ENCODE measurements around the gene CEACAM18.

CEACAM18 gene

DNA sequence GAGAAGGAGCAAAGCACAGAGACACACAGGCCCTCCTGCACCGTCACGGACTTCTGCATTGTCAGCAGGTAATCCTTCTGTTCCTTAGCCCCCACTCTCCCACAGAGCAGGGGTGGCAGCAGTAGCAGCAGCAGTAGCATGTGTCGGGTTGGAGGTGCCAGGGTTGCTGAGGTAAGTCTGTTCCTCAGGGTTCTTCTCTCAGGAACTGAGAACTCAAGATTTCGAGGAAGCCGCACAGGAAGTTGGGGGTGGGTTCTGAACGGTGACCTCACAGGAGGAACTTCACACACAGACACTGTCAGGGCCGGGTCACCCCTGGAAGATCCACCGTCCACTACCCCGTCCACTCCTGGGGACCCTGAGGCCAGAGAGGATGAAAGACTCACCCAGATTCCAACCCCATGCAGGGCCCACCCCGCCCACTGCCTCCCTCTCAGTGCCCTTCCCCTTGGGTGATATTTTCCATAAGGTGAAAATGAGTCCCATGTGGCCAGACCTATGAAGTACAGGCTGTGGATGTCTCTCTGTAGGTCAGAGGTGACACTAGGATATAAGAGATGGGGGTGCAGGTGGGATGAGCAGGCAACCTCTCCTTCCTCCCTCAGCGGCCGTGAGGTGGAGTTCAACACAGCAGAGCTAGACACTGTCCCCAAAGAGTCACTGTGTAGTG, 23.4 kb downstream of the CEACAM18 start, which contains the start of gene SIGLEC12:
TSS of gene SIGLEC12 (minus strand) at position 207 of the 670 bp plus-strand sequence. CDS start at position 140, 67 bp downstream.
- no peak for TF ChIP-seq FOXM1 (IDR thresholded peaks at IDR 0.05; ENCODE audit: borderline replicate concordance, low read depth)
- TF ChIP-seq USF1 (IDR thresholded peaks at IDR 0.05): no peak
- TF ChIP-seq EP300 (IDR thresholded peaks at IDR 0.05; ENCODE audit: borderline replicate concordance): no peak
- no peak for TF ChIP-seq TCF12 (IDR thresholded peaks at IDR 0.05; ENCODE audit: low read depth)
- TF ChIP-seq EGR1 (IDR thresholded peaks at IDR 0.05): no peak
- no peak for TF ChIP-seq REST (IDR thresholded peaks at IDR 0.05; ENCODE audit: low read depth)
- TF ChIP-seq CREB1 (IDR thresholded peaks at IDR 0.05; ENCODE audit: low read depth): no peak
- TF ChIP-seq ZBTB7A (IDR thresholded peaks at IDR 0.05; ENCODE audit: low read depth): no peak
- no peak for TF ChIP-seq CEBPB (IDR thresholded peaks at IDR 0.05)
- TF ChIP-seq NFIC (IDR thresholded peaks at IDR 0.05): no peak
- no peak for TF ChIP-seq TEAD4 (IDR thresholded peaks at IDR 0.05)
- no peak for TF ChIP-seq MAX (IDR thresholded peaks at IDR 0.05)
- no peak for TF ChIP-seq RAD21 (IDR thresholded peaks at IDR 0.05; ENCODE audit: low read depth)
- no peak for TF ChIP-seq TAF1 (IDR thresholded peaks at IDR 0.05; ENCODE audit: low read depth)
- no peak for TF ChIP-seq YY1 (IDR thresholded peaks at IDR 0.05; ENCODE audit: low read depth)

DNA sequence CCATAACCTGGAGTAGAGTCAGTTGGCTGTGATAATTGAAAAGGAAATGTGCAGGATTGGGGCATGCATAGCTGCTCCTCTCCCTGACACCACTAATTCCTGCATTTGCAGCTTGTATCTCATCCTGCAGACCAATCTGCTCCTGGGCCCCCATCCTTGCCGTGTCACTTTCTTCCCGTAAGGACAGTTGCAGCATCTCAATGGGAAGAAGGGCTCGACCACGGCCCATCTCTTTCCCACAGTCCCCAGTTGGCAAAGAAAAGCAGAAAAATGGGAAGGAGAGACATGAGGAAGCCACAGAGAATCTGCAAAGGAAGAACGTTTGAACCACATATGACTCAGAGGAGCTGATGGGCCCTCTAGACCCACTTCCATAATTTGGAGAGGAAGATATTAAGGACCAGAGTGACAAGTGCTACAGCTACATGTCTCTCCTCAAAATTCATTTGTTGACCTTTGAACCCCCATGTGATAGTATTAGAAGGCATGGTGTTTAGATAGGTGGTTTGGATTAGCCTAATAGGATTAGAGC, 25.0 kb downstream of the CEACAM18 start:
- TF ChIP-seq MAX (IDR thresholded peaks at IDR 0.05) (no peak), TAF1 (IDR thresholded peaks at IDR 0.05; ENCODE audit: low read depth) (no peak)

DNA sequence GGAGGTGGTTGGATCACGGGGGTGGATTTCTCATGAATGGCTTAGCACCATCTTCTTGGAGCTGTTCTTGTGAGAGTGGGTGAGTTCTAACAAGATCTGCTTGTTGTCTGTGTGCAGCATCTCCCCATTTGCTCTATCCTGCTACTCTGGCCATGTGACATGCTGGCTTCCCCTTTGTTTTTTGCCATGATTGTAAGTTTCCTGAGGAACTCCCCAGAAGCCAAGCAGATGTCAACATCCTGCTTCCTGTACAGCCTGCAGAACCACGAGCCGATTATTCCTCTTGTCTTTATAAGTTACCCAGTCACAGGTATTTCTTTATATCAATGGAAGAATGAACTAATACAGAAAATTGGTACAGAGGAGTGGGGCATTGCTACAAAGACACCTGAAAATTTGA, 25.6 kb downstream of the CEACAM18 start:
- TF ChIP-seq CREB1 (IDR thresholded peaks at IDR 0.05; ENCODE audit: low read depth) (no peak), TAF1 (IDR thresholded peaks at IDR 0.05; ENCODE audit: low read depth) (no peak), REST (IDR thresholded peaks at IDR 0.05; ENCODE audit: low read depth) (no peak), TCF12 (IDR thresholded peaks at IDR 0.05; ENCODE audit: low read depth) (no peak), FOXM1 (IDR thresholded peaks at IDR 0.05; ENCODE audit: borderline replicate concordance, low read depth) (no peak), EP300 (IDR thresholded peaks at IDR 0.05; ENCODE audit: borderline replicate concordance) (no peak), USF1 (IDR thresholded peaks at IDR 0.05) (no peak), MAX (IDR thresholded peaks at IDR 0.05) (no peak), YY1 (IDR thresholded peaks at IDR 0.05; ENCODE audit: low read depth) (no peak), ZBTB7A (IDR thresholded peaks at IDR 0.05; ENCODE audit: low read depth) (no peak), EGR1 (IDR thresholded peaks at IDR 0.05) (no peak), CEBPB (IDR thresholded peaks at IDR 0.05) (no peak), NFIC (IDR thresholded peaks at IDR 0.05) (no peak), TEAD4 (IDR thresholded peaks at IDR 0.05) (no peak), RAD21 (IDR thresholded peaks at IDR 0.05; ENCODE audit: low read depth) (no peak)

DNA sequence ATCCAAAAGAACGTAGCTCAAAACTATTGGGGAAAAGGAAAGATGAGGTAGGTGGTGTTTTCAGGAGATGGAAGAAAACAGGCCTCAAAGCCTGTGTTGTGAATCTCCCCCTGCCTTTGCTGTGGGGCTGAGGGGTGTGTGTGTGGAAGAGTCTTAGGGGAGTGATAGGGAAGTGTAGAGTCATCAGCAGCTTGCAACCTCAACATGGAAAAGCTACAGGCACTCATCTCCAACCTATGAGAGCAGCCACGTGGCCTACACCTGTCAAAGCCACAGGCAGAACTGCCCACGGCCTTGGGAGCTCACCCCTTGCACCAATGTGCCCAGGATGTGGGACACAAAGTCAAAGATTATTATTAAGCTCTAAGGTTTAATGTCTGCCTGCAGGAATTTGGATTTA, 27.6 kb downstream of the CEACAM18 start:
- TF ChIP-seq EP300 (IDR thresholded peaks at IDR 0.05; ENCODE audit: borderline replicate concordance): no peak
- TF ChIP-seq TCF12 (IDR thresholded peaks at IDR 0.05; ENCODE audit: low read depth): no peak
- TF ChIP-seq NFIC (IDR thresholded peaks at IDR 0.05): no peak
- no peak for TF ChIP-seq USF1 (IDR thresholded peaks at IDR 0.05)
- TF ChIP-seq YY1 (IDR thresholded peaks at IDR 0.05; ENCODE audit: low read depth): no peak
- TF ChIP-seq RAD21 (IDR thresholded peaks at IDR 0.05; ENCODE audit: low read depth): no peak
- no peak for TF ChIP-seq MAX (IDR thresholded peaks at IDR 0.05)
- no peak for TF ChIP-seq REST (IDR thresholded peaks at IDR 0.05; ENCODE audit: low read depth)
- no peak for TF ChIP-seq FOXM1 (IDR thresholded peaks at IDR 0.05; ENCODE audit: borderline replicate concordance, low read depth)
- no peak for TF ChIP-seq TAF1 (IDR thresholded peaks at IDR 0.05; ENCODE audit: low read depth)
- no peak for TF ChIP-seq CREB1 (IDR thresholded peaks at IDR 0.05; ENCODE audit: low read depth)
- no peak for TF ChIP-seq EGR1 (IDR thresholded peaks at IDR 0.05)
- TF ChIP-seq CEBPB (IDR thresholded peaks at IDR 0.05): no peak

Data from Ishikawa (cell line).